AG04449 (cell line): ENCODE measurements around the gene CREB3L2.

ENCODE experiments used
- CTCF ChIA-PET: fragments of 350-600 bp; formaldehyde crosslinking; extraction: SDS; loops from one replicate; lab custom pipeline; 2021; ENCODE audit warnings: antibody characterized with exemption; lab: Yijun Ruan, JAX
- POLR2A ChIA-PET: fragments of 400-600, 350-600 bp; formaldehyde crosslinking; extraction: SDS; loops from one replicate; lab custom pipeline; 2020; ENCODE audit warnings: antibody characterized with exemption, inconsistent platforms; lab: Yijun Ruan, JAX
- DNase-seq: peaks from one replicate; pipeline ENCODE4 v3.0.0-alpha.2; 2010; ENCODE audit warnings: low read depth, low spot score
- H3K4me3 ChIP-seq: 2 replicates; pipeline ENCODE4 v1.5.1; 2011; ENCODE audit warnings: low read depth, mild to moderate bottlenecking, control low read depth, low read length
- CTCF ChIP-seq: IDR thresholded peaks from one replicate; pipeline ENCODE4 v1.5.1; 2011; ENCODE audit warnings: mild to moderate bottlenecking, moderate library complexity, low read length, control low read depth, inconsistent platforms; ENCODE audit not compliant: insufficient read depth; ENCODE audit errors: missing control alignments

CREB3L2 gene

GRCh38 chr7:137964824-137965545, 36.9 kb downstream of the CREB3L2 start:
- TF ChIP-seq CTCF: no peak
- CTCF ChIA-PET: no interaction called here
- POLR2A ChIA-PET: no interaction called here
- H3K4me3 ChIP-seq: no peak overlapping the region
- DNase-seq: no peak

GRCh38 chr7:137962875-137963507, 38.9 kb downstream of the CREB3L2 start:
- H3K4me3 ChIP-seq: no peak overlapping the region
- no peak for DNase-seq
- TF ChIP-seq CTCF: no peak
- ChIA-PET POLR2A (interaction anchor here (0.7 kb wide), 1 partner anchor 16 kb away, joined by 3 read pairs; no protein-coding TSS in a partner anchor), CTCF (interaction anchor here (1.3 to 2.6 kb wide), 4 partner anchors 9 to 59 kb away, joined by 3 to 7 read pairs (median 6); no protein-coding TSS in a partner anchor)

- DNase-seq: no peak
- ChIA-PET POLR2A (no interaction called here), CTCF (interaction anchor here (1.0 to 2.6 kb wide), 5 partner anchors 9 to 307 kb away, joined by 3 to 7 read pairs (median 6); no protein-coding TSS in a partner anchor)
- no peak overlapping the region for H3K4me3 ChIP-seq
- TF ChIP-seq CTCF: no peak
These were observed 39.4 kb downstream of the CREB3L2 start for GRCh38 chr7:137962491-137962874.

- CTCF ChIA-PET: interaction anchor here (0.9 to 2.6 kb wide), 5 partner anchors 8 to 306 kb away, joined by 3 to 7 read pairs (median 3); no protein-coding TSS in a partner anchor
- DNase-seq: no peak
- no peak overlapping the region for H3K4me3 ChIP-seq
- POLR2A ChIA-PET: no interaction called here
- no peak for TF ChIP-seq CTCF
These were observed 40.4 kb downstream of the CREB3L2 start for GRCh38 chr7:137961200-137962177.

- CTCF ChIA-PET: interaction anchor here (1.2 kb wide), 1 partner anchor 10 kb away, joined by 3 read pairs; no protein-coding TSS in a partner anchor
- no peak for TF ChIP-seq CTCF
- POLR2A ChIA-PET: interaction anchor here (0.5 kb wide), 1 partner anchor 10 kb away, joined by 3 read pairs; no protein-coding TSS in a partner anchor
- H3K4me3 ChIP-seq: no peak overlapping the region
- no peak for DNase-seq
These were observed 41.9 kb downstream of the CREB3L2 start for GRCh38 chr7:137960020-137960419.
